HCT116 (cell line): Measurements from ENCODE around the gene TLE5. TPM values are rescaled to one million over a fixed set of nuclear protein-coding genes. Genes with fewer than 3 reads are reported as not detected.

ENCODE experiments used
- ATAC-seq: fragments of 200-7000 bp; cut with Tn5 transposase; 2 replicates; pipeline ENCODE4 v1.9.1; 2020; ENCODE audit warnings: mild to moderate bottlenecking, moderate library complexity
- BruUV-seq: library from RNA; stranded (reverse); fragments of 400-500 nt; replicated peaks from 2 replicates; lab custom pipeline; 2021; lab: Mats Ljungman, UMichigan
- CTCF ChIA-PET: fragments of 300-600 bp; sonication (Branson Sonifier 250); formaldehyde crosslinking; loops from one replicate; lab custom pipeline; 2021; ENCODE audit warnings: antibody characterized with exemption; lab: Charles Lee
- POLR2A ChIA-PET: fragments of 300-600, 350-600 bp; sonication (Branson Sonifier 250); formaldehyde crosslinking; loops from one replicate; lab custom pipeline; 2021; ENCODE audit warnings: antibody characterized with exemption; lab: Charles Lee
- RAD21 ChIA-PET, 2 experiments: fragments of 300-600 bp; sonication (Branson Sonifier 250); formaldehyde crosslinking; loops; one replicate each; lab custom pipeline; 2023; ENCODE audit warnings: low total read pairs in 2 of 2; ENCODE audit not compliant: uncharacterized antibody in 2 of 2, unreplicated experiment in 2 of 2, low non-redundant PET in 1 of 2; lab: Charles Lee
- DNase-seq: peaks from one replicate; pipeline ENCODE4 v3.0.0-alpha.2; 2010; ENCODE audit warnings: low read depth, low spot score
- H2AFZ ChIP-seq: fragments of 200-600 bp; shearing (Covaris generic), sonication (generic); 2 replicates; pipeline ENCODE4 v1.6.1; 2017; ENCODE audit warnings: low read depth, mixed run types, mixed read lengths, antibody characterized with exemption, low read length; ENCODE audit not compliant: poor library complexity, severe bottlenecking
- H3K27ac ChIP-seq: 2 replicates; pipeline ENCODE4 v1.5.1; 2012; ENCODE audit warnings: low read depth, low read length
- H3K27me3 ChIP-seq: fragments of 200-600 bp; sonication (generic); 2 replicates; pipeline ENCODE4 v1.6.1; 2016; ENCODE audit warnings: mixed run types, low read length, mixed read lengths; ENCODE audit not compliant: insufficient read depth
- H3K36me3 ChIP-seq, 2 experiments: fragments of 200-500 bp in 1 of 2; fragments of 200-600 bp in 1 of 2; sonication (Bioruptor generic) in 1 of 2; sonication (generic) in 1 of 2; 2 replicates each; pipeline versions ENCODE4 v1.5.1 to v1.6.1; 2014 to 2016; ENCODE audit warnings: low read length in 2 of 2, inconsistent platforms in 1 of 2, mixed read lengths in 1 of 2, mixed run types in 1 of 2; ENCODE audit not compliant: insufficient read depth in 2 of 2, control insufficient read depth in 1 of 2
- H3K4me1 ChIP-seq, 2 experiments: fragments of 200-600 bp in 1 of 2; sonication (generic) in 1 of 2; 2 replicates each; pipeline versions ENCODE4 v1.5.1 to v1.6.1; 2012 to 2017; ENCODE audit warnings: low read length in 2 of 2, inconsistent platforms in 1 of 2, mild to moderate bottlenecking in 1 of 2, mixed read lengths in 1 of 2, mixed run types in 1 of 2, moderate library complexity in 1 of 2; ENCODE audit not compliant: insufficient read depth in 2 of 2, control insufficient read depth in 1 of 2
- H3K4me2 ChIP-seq: fragments of 200-600 bp; sonication (generic); 2 replicates; pipeline ENCODE4 v1.6.1; 2017; ENCODE audit warnings: mixed run types, low read length, mixed read lengths
- H3K4me3 ChIP-seq, 2 experiments: fragments of 200-600 bp in 1 of 2; sonication (generic) in 1 of 2; replicated peaks in 1 of 2; 2 replicates each; pipeline ENCODE4 v1.5.1; 2011 to 2016; ENCODE audit warnings: low read length in 2 of 2, control low read depth in 1 of 2, low read depth in 1 of 2, mild to moderate bottlenecking in 1 of 2, mixed read lengths in 1 of 2, mixed run types in 1 of 2
- H3K79me2 ChIP-seq: fragments of 200-600 bp; sonication (generic); 2 replicates; pipeline ENCODE4 v1.6.1; 2017; ENCODE audit warnings: mild to moderate bottlenecking, mixed run types, low read length, moderate library complexity, mixed read lengths; ENCODE audit not compliant: insufficient read depth
- H3K9ac ChIP-seq: fragments of 200-600 bp; sonication (generic); 2 replicates; pipeline ENCODE4 v1.6.1; 2016; ENCODE audit warnings: low read length, mixed read lengths
- H3K9me2 ChIP-seq: fragments of 200-600 bp; sonication (generic), shearing (Covaris generic); 2 replicates; pipeline ENCODE4 v1.6.1; 2017; ENCODE audit warnings: mixed run types, mild to moderate bottlenecking, moderate library complexity; ENCODE audit not compliant: insufficient read depth
- H3K9me3 ChIP-seq, 2 experiments: fragments of 200-500 bp in 1 of 2; fragments of 200-600 bp in 1 of 2; sonication (Bioruptor generic) in 1 of 2; sonication (generic) in 1 of 2; 2 replicates each; pipeline ENCODE4 v1.6.1; 2014 to 2017; ENCODE audit warnings: low read length in 2 of 2, mixed read lengths in 2 of 2, inconsistent platforms in 1 of 2, low read depth in 1 of 2, mild to moderate bottlenecking in 1 of 2, mixed run types in 1 of 2, moderate library complexity in 1 of 2; ENCODE audit not compliant: control insufficient read depth in 1 of 2, insufficient read depth in 1 of 2
- H4K20me1 ChIP-seq: fragments of 200-600 bp; sonication (generic), shearing (Covaris generic); 2 replicates; pipeline ENCODE4 v1.6.1; 2017; ENCODE audit warnings: mixed run types, mild to moderate bottlenecking, moderate library complexity; ENCODE audit not compliant: insufficient read depth
- CBX3 ChIP-seq: IDR thresholded peaks from 2 replicates; pipeline ENCODE4 v1.6.1; 2012; ENCODE audit warnings: low read depth
- CEBPB ChIP-seq: IDR thresholded peaks from 2 replicates; pipeline ENCODE4 v1.6.1; 2012; ENCODE audit warnings: low read depth
- EGR1 ChIP-seq: IDR thresholded peaks from 2 replicates; pipeline ENCODE4 v1.6.1; 2012; ENCODE audit warnings: low read depth
- EZH2 ChIP-seq: fragments of 200-600 bp; sonication (generic); IDR thresholded peaks from 2 replicates; pipeline ENCODE4 v1.6.1; 2017; ENCODE audit warnings: antibody characterized with exemption, mixed run types
- EZH2phosphoT487 ChIP-seq: fragments of 200-600 bp; IDR thresholded peaks from 2 replicates; pipeline ENCODE4 v1.6.1; 2018; ENCODE audit warnings: antibody characterized with exemption, borderline replicate concordance
- JUND ChIP-seq: IDR thresholded peaks from 2 replicates; pipeline ENCODE4 v1.6.1; 2012
- POLR2A ChIP-seq: IDR thresholded peaks from 2 replicates; pipeline ENCODE4 v1.7.0; 2011; ENCODE audit warnings: borderline replicate concordance; ENCODE audit not compliant: insufficient read depth, insufficient read length; ENCODE audit errors: extremely low read depth
- POLR2AphosphoS5 ChIP-seq: IDR thresholded peaks from 2 replicates; pipeline ENCODE4 v1.6.1; 2011; ENCODE audit warnings: mild to moderate bottlenecking, low read depth, low read length, moderate library complexity
- RAD21 ChIP-seq: IDR thresholded peaks from 2 replicates; pipeline ENCODE4 v1.6.1; 2012; ENCODE audit warnings: low read depth, mild to moderate bottlenecking
- SIN3A ChIP-seq: IDR thresholded peaks from 2 replicates; pipeline ENCODE4 v1.6.1; 2012; ENCODE audit warnings: low read depth
- SP1 ChIP-seq: IDR thresholded peaks from 2 replicates; pipeline ENCODE4 v1.6.1; 2012; ENCODE audit warnings: low read depth
- SRF ChIP-seq: IDR thresholded peaks from 2 replicates; pipeline ENCODE4 v1.6.1; 2012; ENCODE audit warnings: low read depth
- TCF7L2 ChIP-seq: IDR thresholded peaks from 2 replicates; pipeline ENCODE4 v1.7.0; 2011; ENCODE audit warnings: borderline replicate concordance, inconsistent platforms; ENCODE audit not compliant: insufficient read depth, insufficient read length; ENCODE audit errors: extremely low read depth
- intact Hi-C: fragments of 100-400 bp; cut with micrococcal nuclease; formaldehyde crosslinking; loops from 2 replicates; pipeline ENCODE4 v1.10.0; 2022
- total RNA-seq: library from RNA; stranded (reverse); gene quantifications from one replicate; pipeline ENCODE4 v1.2.1, GENCODE V29; 2021; ENCODE audit not compliant: unreplicated experiment
- TF ChIP-seq, protein P1 (sequence below): IDR thresholded peaks from 2 replicates; pipeline ENCODE4 v1.6.1; 2012
- TF ChIP-seq, protein P2 (sequence below): IDR thresholded peaks from 2 replicates; pipeline ENCODE4 v1.6.1; 2011; ENCODE audit warnings: mild to moderate bottlenecking, low read length, moderate library complexity; ENCODE audit not compliant: insufficient replicate concordance; ENCODE audit errors: extremely low read depth
- TF ChIP-seq, protein P3 (sequence below): IDR thresholded peaks from 2 replicates; pipeline ENCODE4 v1.6.1; 2012

The TLE5 gene
- total RNA-seq, 1 experiment from 2014 or later: 263 TPM

DNA sequence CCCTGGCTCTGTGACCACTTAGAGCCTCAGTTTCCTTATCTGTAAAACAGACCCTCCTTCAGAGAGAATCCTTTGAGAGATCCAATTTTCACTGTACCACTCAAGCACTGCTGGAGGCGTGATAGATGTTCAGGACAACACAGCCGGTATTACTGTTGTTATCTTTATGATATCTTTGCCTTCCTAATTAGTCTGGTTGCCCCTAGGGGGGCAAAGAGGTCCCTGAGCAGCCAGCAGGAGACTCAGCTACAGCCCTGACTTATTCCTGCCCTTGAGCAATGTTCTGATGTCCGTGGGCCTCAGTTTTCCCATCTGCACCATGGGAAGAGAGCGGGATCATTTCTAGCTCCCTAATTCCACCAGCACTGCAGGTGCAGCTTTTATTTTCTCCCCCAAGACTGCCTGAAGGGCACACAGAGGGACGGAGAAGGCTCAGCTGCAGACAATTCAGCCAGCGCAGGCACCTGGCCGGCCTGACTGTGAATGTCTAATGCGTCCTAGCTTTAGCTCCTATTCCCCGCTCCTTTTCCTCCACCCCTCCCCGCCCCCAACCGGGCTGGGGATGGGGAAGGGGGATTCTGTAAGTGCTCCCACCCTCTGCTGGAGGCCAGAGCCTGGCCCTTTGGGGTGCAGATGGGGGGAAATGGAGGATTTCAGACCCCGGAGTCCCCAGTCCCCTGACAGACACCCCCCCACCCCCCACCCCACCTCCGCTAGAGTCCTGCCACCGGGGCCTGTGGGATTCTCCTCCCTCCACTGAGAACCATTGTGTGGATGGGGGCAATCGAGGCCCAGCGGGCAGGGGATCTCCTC, 16.2 kb downstream of the TLE5 start:
- ATAC-seq (no peak), DNase-seq (no peak)
- Histone ChIP-seq H3K27me3 (no peaks in the 10 kb centered on the region), H3K27ac (no peak overlapping the region), H3K4me2 (no peak overlapping the region), H3K9ac (no peak overlapping the region), H3K36me3 (no peaks in the 10 kb centered on the region), H3K9me3 (no peaks in the 10 kb centered on the region), H3K79me2 (no peaks in the 10 kb centered on the region), H2AFZ (no peak overlapping the region), H3K4me3 (no peak overlapping the region), H3K9me2 (no peaks in the 10 kb centered on the region), H4K20me1 (no peaks in the 10 kb centered on the region), H3K4me1 (peaks cover 9 to 22% of the 10 kb centered on the region in 2 experiments)
- RAD21 ChIA-PET: interaction anchor here in 1 of 2 experiments (0.6 kb wide), 1 partner anchor 9 kb away, joined by 4 read pairs; no protein-coding TSS in a partner anchor
- POLR2A ChIA-PET: interaction anchor here (0.7 kb wide), 1 partner anchor 86 kb away, joined by 3 read pairs; no protein-coding TSS in a partner anchor
- intact Hi-C loops: no loop called here
- no TSS peak for BruUV-seq
- CTCF ChIA-PET: interaction anchor here (0.8 kb wide), 1 partner anchor 10 kb away, joined by 3 read pairs; no protein-coding TSS in a partner anchor
- TF ChIP-seq TCF7L2: no peak
- no peak for TF ChIP-seq SIN3A
- no peak for TF ChIP-seq CEBPB
- TF ChIP-seq, protein P1, sequence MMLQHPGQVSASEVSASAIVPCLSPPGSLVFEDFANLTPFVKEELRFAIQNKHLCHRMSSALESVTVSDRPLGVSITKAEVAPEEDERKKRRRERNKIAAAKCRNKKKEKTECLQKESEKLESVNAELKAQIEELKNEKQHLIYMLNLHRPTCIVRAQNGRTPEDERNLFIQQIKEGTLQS: no peak
- no peak for TF ChIP-seq SP1
- no peak for TF ChIP-seq CBX3
- no peak for TF ChIP-seq JUND

DNA sequence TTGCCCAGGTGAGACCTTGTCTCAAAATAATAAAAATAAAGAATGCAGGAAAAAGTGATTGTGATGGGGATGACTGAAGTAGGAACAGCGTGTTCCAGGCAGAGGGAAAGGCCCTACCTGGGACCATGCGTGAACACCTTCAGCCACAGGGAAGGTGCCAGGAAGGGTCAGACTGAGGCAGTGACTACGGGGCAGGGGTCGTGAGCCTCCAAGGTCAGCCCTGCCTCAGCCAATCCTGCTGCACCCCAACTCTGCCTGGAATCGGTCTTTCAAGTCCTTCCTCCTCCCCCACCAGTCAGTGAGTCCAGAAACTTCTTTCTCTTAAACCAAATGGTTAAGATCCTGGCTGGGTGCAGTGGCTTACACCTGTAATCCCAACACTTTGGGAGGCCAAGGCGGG, 17.1 kb downstream of the TLE5 start:
- Histone ChIP-seq H3K36me3 (no peaks in the 10 kb centered on the region), H4K20me1 (no peaks in the 10 kb centered on the region), H2AFZ (no peak overlapping the region), H3K9ac (no peak overlapping the region), H3K9me2 (no peaks in the 10 kb centered on the region), H3K4me3 (no peak overlapping the region), H3K79me2 (no peaks in the 10 kb centered on the region), H3K27me3 (no peaks in the 10 kb centered on the region), H3K9me3 (no peaks in the 10 kb centered on the region), H3K4me1 (peaks cover 9 to 21% of the 10 kb centered on the region in 2 experiments), H3K27ac (no peak overlapping the region), H3K4me2 (no peak overlapping the region)
- DNase-seq: no peak
- ChIA-PET RAD21 (no interaction called here), POLR2A (no interaction called here), CTCF (no interaction called here)
- BruUV-seq: no TSS peak
- no peak for ATAC-seq
- TF ChIP-seq RAD21 (no peak), TCF7L2 (no peak), POLR2A (no peak), EZH2 (no peak), POLR2AphosphoS5 (no peak), EZH2phosphoT487 (no peak), SRF (no peak), EGR1 (no peak)
- TF ChIP-seq, protein P1: no peak
- TF ChIP-seq, protein P2, sequence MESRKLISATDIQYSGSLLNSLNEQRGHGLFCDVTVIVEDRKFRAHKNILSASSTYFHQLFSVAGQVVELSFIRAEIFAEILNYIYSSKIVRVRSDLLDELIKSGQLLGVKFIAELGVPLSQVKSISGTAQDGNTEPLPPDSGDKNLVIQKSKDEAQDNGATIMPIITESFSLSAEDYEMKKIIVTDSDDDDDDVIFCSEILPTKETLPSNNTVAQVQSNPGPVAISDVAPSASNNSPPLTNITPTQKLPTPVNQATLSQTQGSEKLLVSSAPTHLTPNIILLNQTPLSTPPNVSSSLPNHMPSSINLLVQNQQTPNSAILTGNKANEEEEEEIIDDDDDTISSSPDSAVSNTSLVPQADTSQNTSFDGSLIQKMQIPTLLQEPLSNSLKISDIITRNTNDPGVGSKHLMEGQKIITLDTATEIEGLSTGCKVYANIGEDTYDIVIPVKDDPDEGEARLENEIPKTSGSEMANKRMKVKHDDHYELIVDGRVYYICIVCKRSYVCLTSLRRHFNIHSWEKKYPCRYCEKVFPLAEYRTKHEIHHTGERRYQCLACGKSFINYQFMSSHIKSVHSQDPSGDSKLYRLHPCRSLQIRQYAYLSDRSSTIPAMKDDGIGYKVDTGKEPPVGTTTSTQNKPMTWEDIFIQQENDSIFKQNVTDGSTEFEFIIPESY: no peak
- TF ChIP-seq, protein P3, sequence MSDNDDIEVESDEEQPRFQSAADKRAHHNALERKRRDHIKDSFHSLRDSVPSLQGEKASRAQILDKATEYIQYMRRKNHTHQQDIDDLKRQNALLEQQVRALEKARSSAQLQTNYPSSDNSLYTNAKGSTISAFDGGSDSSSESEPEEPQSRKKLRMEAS: no peak
- intact Hi-C loops: no loop called here
